RWPE1 (cell line): ENCODE results near the gene DNAJC12.

Experiments
- CTCF ChIA-PET: fragments of 350-600 bp; sonication (Branson Sonifier 250); formaldehyde crosslinking; extraction: SDS; loops from one replicate; lab custom pipeline; 2021; lab: Yijun Ruan, JAX
- POLR2A ChIA-PET: fragments of 400-600 bp; formaldehyde crosslinking; extraction: SDS; loops from one replicate; lab custom pipeline; 2020; ENCODE audit warnings: antibody characterized with exemption; ENCODE audit not compliant: low non-redundant PET; lab: Yijun Ruan, JAX
- DNase-seq: peaks from one replicate; pipeline ENCODE4 v3.0.0; 2012; ENCODE audit warnings: low spot score
- H3K27ac ChIP-seq: fragments of 450-650 bp; 2 replicates; pipeline ENCODE4 v1.5.1; 2017
- CTCF ChIP-seq: fragments of 450-650 bp; conservative IDR thresholded peaks from 2 replicates; pipeline ENCODE4 v1.5.1; 2017; ENCODE audit warnings: low read depth, mild to moderate bottlenecking

The DNAJC12 gene

GRCh38 chr10:67858971-67859370, 21.0 kb upstream of the DNAJC12 start:
- no peak for DNase-seq
- ChIA-PET POLR2A (no interaction called here), CTCF (interaction anchor here (0.6 to 1.0 kb wide), 3 partner anchors 9 to 330 kb away, joined by 3 to 4 read pairs (median 3); no protein-coding TSS in a partner anchor)
- H3K27ac ChIP-seq, result no peak overlapping the region
- TF ChIP-seq CTCF, result no peak

GRCh38 chr10:67853512-67853911, 15.5 kb upstream of the DNAJC12 start:
- no peak for DNase-seq
- POLR2A ChIA-PET, result no interaction called here
- TF ChIP-seq CTCF, result no peak
- CTCF ChIA-PET, result no interaction called here
- no peak overlapping the region for H3K27ac ChIP-seq

GRCh38 chr10:67852761-67853160, 14.8 kb upstream of the DNAJC12 start:
- no peak for TF ChIP-seq CTCF
- POLR2A ChIA-PET, result no interaction called here
- CTCF ChIA-PET, result no interaction called here
- no peak overlapping the region for H3K27ac ChIP-seq
- DNase-seq, result no peak

GRCh38 chr10:67851186-67851585, 13.2 kb upstream of the DNAJC12 start:
- no peak for TF ChIP-seq CTCF
- ChIA-PET POLR2A (no interaction called here), CTCF (no interaction called here)
- no peak for DNase-seq
- H3K27ac ChIP-seq, result no peak overlapping the region

GRCh38 chr10:67849331-67850011, 11.5 kb upstream of the DNAJC12 start:
- peak; percentile 90 for DNase-seq
- POLR2A ChIA-PET, result no interaction called here
- no peak for TF ChIP-seq CTCF
- CTCF ChIA-PET, result interaction anchor here (0.6 kb wide), 1 partner anchor 73 kb away, joined by 4 read pairs; no protein-coding TSS in a partner anchor
- peak overlapping the region; percentile 96 for H3K27ac ChIP-seq

- TF ChIP-seq CTCF, result no peak
- no peak overlapping the region for H3K27ac ChIP-seq
- CTCF ChIA-PET, result no interaction called here
- POLR2A ChIA-PET, result no interaction called here
- no peak for DNase-seq
These were observed 5.3 kb upstream of the DNAJC12 start for GRCh38 chr10:67843284-67843683.
